SU-DHL-6 (cell line): Measurements from ENCODE around the gene CAPN9.

Experiments
- H2AFZ ChIP-seq: fragments of 200-600 bp; sonication (generic); 2 replicates; pipeline ENCODE4 v1.6.1; 2014; ENCODE audit warnings: low read depth, mild to moderate bottlenecking, moderate library complexity, mixed read lengths, antibody characterized with exemption, low read length; ENCODE audit not compliant: severe bottlenecking
- H3F3A ChIP-seq: fragments of 200-600 bp; shearing (Covaris generic); 2 replicates; pipeline ENCODE4 v1.6.0; 2016; ENCODE audit warnings: antibody characterized with exemption, mild to moderate bottlenecking; ENCODE audit not compliant: insufficient read depth
- H3K27ac ChIP-seq: fragments of 200-600 bp; sonication (generic); 2 replicates; pipeline ENCODE4 v1.5.1; 2016; ENCODE audit warnings: low read depth, mild to moderate bottlenecking, low read length, moderate library complexity, mixed read lengths
- H3K27me3 ChIP-seq: fragments of 200-600 bp; sonication (generic), shearing (Covaris generic); 2 replicates; pipeline ENCODE4 v1.6.0; 2014; ENCODE audit warnings: mild to moderate bottlenecking, low read length
- H3K36me3 ChIP-seq: fragments of 200-600 bp; sonication (generic); 2 replicates; pipeline ENCODE4 v1.6.1; 2014; ENCODE audit warnings: mild to moderate bottlenecking, low read length, mixed read lengths
- H3K4me2 ChIP-seq: fragments of 300-600, 200-600 bp; shearing (Covaris generic), sonication (generic); 2 replicates; pipeline ENCODE4 v1.6.0; 2014; ENCODE audit warnings: low read length, low read depth, mild to moderate bottlenecking; ENCODE audit not compliant: poor library complexity, severe bottlenecking
- H3K4me3 ChIP-seq: fragments of 200-600 bp; sonication (generic); 2 replicates; pipeline ENCODE4 v1.5.1; 2014; ENCODE audit warnings: antibody characterized with exemption, low read length, mild to moderate bottlenecking, mixed read lengths; ENCODE audit not compliant: insufficient read depth, poor library complexity, severe bottlenecking
- H3K79me2 ChIP-seq: fragments of 200-600 bp; sonication (generic); 2 replicates; pipeline ENCODE4 v1.6.1; 2014; ENCODE audit warnings: mild to moderate bottlenecking, low read length, moderate library complexity; ENCODE audit not compliant: insufficient read depth
- H3K9ac ChIP-seq: fragments of 200-600 bp; sonication (generic); 2 replicates; pipeline ENCODE4 v1.7.0; 2014; ENCODE audit warnings: mild to moderate bottlenecking, low read length
- H3K9me2 ChIP-seq: fragments of 200-600 bp; sonication (generic); replicated peaks from 2 replicates; pipeline ENCODE4 v1.6.1; 2014; ENCODE audit warnings: low read length; ENCODE audit not compliant: insufficient read depth
- H3K9me3 ChIP-seq: fragments of 200-600 bp; sonication (generic); 2 replicates; pipeline ENCODE4 v1.6.1; 2014; ENCODE audit warnings: low read length, mixed read lengths; ENCODE audit not compliant: insufficient read depth
- H4K20me1 ChIP-seq: fragments of 200-600 bp; sonication (generic); 2 replicates; pipeline ENCODE4 v1.6.1; 2014; ENCODE audit warnings: low read depth, mild to moderate bottlenecking, antibody characterized with exemption, low read length, moderate library complexity, mixed read lengths
- CTCF ChIP-seq: fragments of 200-600 bp; sonication (generic); IDR thresholded peaks from one replicate; pipeline ENCODE4 v1.5.1; 2017; ENCODE audit warnings: antibody characterized with exemption, mild to moderate bottlenecking, low read length, moderate library complexity; ENCODE audit not compliant: insufficient read depth, poor library complexity, severe bottlenecking
- EZH2phosphoT487 ChIP-seq: fragments of 200-600 bp; sonication (generic), shearing (Covaris generic); conservative IDR thresholded peaks from 2 replicates; pipeline ENCODE4 v1.6.1; 2018; ENCODE audit warnings: mild to moderate bottlenecking, antibody characterized with exemption, low read length, moderate library complexity, mixed read lengths

Gene CAPN9

GRCh38 chr1:230749635-230750034 is 2.4 kb downstream of the CAPN9 start:
- no peaks in the 10 kb centered on the region for H3F3A ChIP-seq
- H4K20me1 ChIP-seq: no peaks in the 10 kb centered on the region
- no peak overlapping the region for H2AFZ ChIP-seq
- no peaks in the 10 kb centered on the region for H3K36me3 ChIP-seq
- H3K9me3 ChIP-seq: no peaks in the 10 kb centered on the region
- no peak overlapping the region for H3K9ac ChIP-seq
- H3K4me3 ChIP-seq: no peak overlapping the region
- H3K27me3 ChIP-seq: no peaks in the 10 kb centered on the region
- no peak overlapping the region for H3K4me2 ChIP-seq
- TF ChIP-seq EZH2phosphoT487: no peak
- no peak for TF ChIP-seq CTCF
- H3K79me2 ChIP-seq: no peaks in the 10 kb centered on the region
- H3K9me2 ChIP-seq: no peaks in the 10 kb centered on the region
- no peak overlapping the region for H3K27ac ChIP-seq

- H3K36me3 ChIP-seq: no peaks in the 10 kb centered on the region
Observed at GRCh38 chr1:230750576-230750975, 3.4 kb downstream of the CAPN9 start.

GRCh38 chr1:230750986-230751625 is 3.9 kb downstream of the CAPN9 start:
- Histone ChIP-seq H3K79me2 (no peaks in the 10 kb centered on the region), H4K20me1 (no peaks in the 10 kb centered on the region), H3K4me2 (no peak overlapping the region), H2AFZ (no peak overlapping the region), H3K36me3 (no peaks in the 10 kb centered on the region), H3K27ac (no peak overlapping the region), H3K9ac (no peak overlapping the region), H3K9me3 (no peaks in the 10 kb centered on the region), H3F3A (no peaks in the 10 kb centered on the region), H3K27me3 (no peaks in the 10 kb centered on the region), H3K9me2 (no peaks in the 10 kb centered on the region), H3K4me3 (no peak overlapping the region)
- no peak for TF ChIP-seq EZH2phosphoT487
- no peak for TF ChIP-seq CTCF

More at GRCh38 chr1:230750576-230750975, 3.4 kb downstream of the CAPN9 start:
- Histone ChIP-seq H4K20me1 (no peaks in the 10 kb centered on the region), H3K9me3 (no peaks in the 10 kb centered on the region), H3K79me2 (no peaks in the 10 kb centered on the region), H3F3A (no peaks in the 10 kb centered on the region), H3K4me3 (no peak overlapping the region), H2AFZ (no peak overlapping the region), H3K9me2 (no peaks in the 10 kb centered on the region), H3K9ac (no peak overlapping the region), H3K4me2 (no peak overlapping the region), H3K27me3 (no peaks in the 10 kb centered on the region), H3K27ac (no peak overlapping the region)
- TF ChIP-seq EZH2phosphoT487 (no peak), CTCF (no peak)
